ENCODE measurements around the gene UTP18. TPM values are rescaled to one million over a fixed set of nuclear protein-coding genes. Genes with fewer than 3 reads are reported as not detected.

The UTP18 gene
- total and polyA plus RNA-seq, 2 donors (not counting 1 experiment from before 2014, with no cell fraction given) = 27.9 to 29.2 TPM

DNA sequence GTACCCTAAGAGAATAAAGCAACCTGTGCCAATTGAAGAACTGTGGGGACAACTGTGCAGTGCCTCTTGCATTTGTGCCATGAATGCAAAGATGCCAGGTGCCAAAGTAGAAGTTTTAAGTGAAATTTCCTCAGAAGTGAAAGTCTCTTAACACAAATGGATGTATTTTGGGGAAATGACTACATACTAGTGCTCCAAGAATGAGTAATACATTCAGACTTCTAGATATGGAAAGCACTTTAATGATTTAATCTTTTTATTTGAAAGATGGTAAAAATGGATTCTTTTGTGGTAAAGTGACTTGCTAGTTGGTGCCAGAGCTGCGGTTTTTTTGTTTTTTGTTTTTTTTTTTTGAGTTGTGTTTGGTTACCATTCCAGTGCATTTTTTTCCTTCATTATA lies 15.0 kb downstream of the UTP18 start:
- Histone ChIP-seq H2AFZ (ENCODE audit: low read length) (no peak overlapping the region), H3K4me2 (ENCODE audit: extremely low read depth, insufficient read depth, low read length) (peak overlapping the region; percentile 66), H3K9me3 (ENCODE audit: control insufficient read depth, insufficient read depth, low read depth, low read length) (no peaks in the 10 kb centered on the region), H3K27me3 (ENCODE audit: control insufficient read depth, insufficient read depth, low read length) (no peaks in the 10 kb centered on the region), H3K36me3 (ENCODE audit: control insufficient read depth, insufficient read depth, low read length) (peaks cover 15% of the 10 kb centered on the region), H3K9ac (ENCODE audit: insufficient read depth, low read length) (no peak overlapping the region), H3K79me2 (ENCODE audit: control insufficient read depth, insufficient read depth, low read length) (peaks cover 4% of the 10 kb centered on the region), H4K20me1 (ENCODE audit: control insufficient read depth, extremely low read depth, insufficient read depth, low read length) (no peaks in the 10 kb centered on the region), H3K4me3 (replicated peaks in 1 of 4; ENCODE audit: control extremely low read depth in 1 of 4, insufficient read depth in 1 of 4, low read depth in 3 of 4, low read length in 4 of 4) (no peak overlapping the region), H3K4me1 (ENCODE audit: control insufficient read depth, extremely low read depth, insufficient read depth, low read length) (peaks cover 8% of the 10 kb centered on the region), H3K27ac (ENCODE audit: insufficient read depth, low read length) (peak overlapping the region; percentile 66)
- peak; percentile 42 to 87 for DNase-seq (ENCODE audit: low read depth in 2 of 2)
- TF ChIP-seq, protein P1, sequence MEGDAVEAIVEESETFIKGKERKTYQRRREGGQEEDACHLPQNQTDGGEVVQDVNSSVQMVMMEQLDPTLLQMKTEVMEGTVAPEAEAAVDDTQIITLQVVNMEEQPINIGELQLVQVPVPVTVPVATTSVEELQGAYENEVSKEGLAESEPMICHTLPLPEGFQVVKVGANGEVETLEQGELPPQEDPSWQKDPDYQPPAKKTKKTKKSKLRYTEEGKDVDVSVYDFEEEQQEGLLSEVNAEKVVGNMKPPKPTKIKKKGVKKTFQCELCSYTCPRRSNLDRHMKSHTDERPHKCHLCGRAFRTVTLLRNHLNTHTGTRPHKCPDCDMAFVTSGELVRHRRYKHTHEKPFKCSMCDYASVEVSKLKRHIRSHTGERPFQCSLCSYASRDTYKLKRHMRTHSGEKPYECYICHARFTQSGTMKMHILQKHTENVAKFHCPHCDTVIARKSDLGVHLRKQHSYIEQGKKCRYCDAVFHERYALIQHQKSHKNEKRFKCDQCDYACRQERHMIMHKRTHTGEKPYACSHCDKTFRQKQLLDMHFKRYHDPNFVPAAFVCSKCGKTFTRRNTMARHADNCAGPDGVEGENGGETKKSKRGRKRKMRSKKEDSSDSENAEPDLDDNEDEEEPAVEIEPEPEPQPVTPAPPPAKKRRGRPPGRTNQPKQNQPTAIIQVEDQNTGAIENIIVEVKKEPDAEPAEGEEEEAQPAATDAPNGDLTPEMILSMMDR (conservative IDR thresholded peaks at IDR 0.05 in 1 of 2, IDR thresholded peaks at IDR 0.05 in 1 of 2; ENCODE audit: low read depth in 1 of 2, low read length in 2 of 2) = no peak
- TF ChIP-seq EZH2 (IDR thresholded peaks at IDR 0.05; ENCODE audit: low read length, missing control alignments) = no peak

DNA sequence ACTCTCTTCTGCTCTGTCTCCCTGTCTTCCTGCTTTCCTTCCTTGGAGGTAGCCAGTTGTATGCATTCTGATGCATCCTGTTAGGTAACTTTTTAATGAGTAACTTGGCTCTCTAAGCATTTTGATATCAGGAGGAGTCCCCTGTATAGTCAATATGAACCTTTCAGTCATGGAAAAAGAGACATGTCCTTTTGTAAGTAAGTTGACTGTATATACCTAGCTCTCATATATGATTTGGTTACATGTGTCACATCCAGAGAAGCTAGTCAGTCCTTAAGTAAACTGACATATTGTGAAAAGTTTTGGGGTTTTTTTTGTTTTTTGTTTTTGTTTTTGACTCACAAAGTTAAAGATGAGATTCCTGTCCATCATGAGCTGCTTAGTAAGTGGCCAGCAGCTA lies 18.8 kb downstream of the UTP18 start:
- H4K20me1 ChIP-seq (ENCODE audit: control insufficient read depth, extremely low read depth, insufficient read depth, low read length) = no peaks in the 10 kb centered on the region
- H2AFZ ChIP-seq (ENCODE audit: low read length) = no peak overlapping the region
- H3K27me3 ChIP-seq (ENCODE audit: control insufficient read depth, insufficient read depth, low read length) = no peaks in the 10 kb centered on the region
- H3K4me2 ChIP-seq (ENCODE audit: extremely low read depth, insufficient read depth, low read length) = no peak overlapping the region
- H3K27ac ChIP-seq (ENCODE audit: insufficient read depth, low read length) = no peak overlapping the region
- peaks cover 13% of the 10 kb centered on the region for H3K36me3 ChIP-seq (ENCODE audit: control insufficient read depth, insufficient read depth, low read length)
- H3K79me2 ChIP-seq (ENCODE audit: control insufficient read depth, insufficient read depth, low read length) = no peaks in the 10 kb centered on the region
- H3K4me1 ChIP-seq (ENCODE audit: control insufficient read depth, extremely low read depth, insufficient read depth, low read length) = peaks cover 5% of the 10 kb centered on the region
- H3K4me3 ChIP-seq (replicated peaks in 1 of 4; ENCODE audit: control extremely low read depth in 1 of 4, insufficient read depth in 1 of 4, low read depth in 3 of 4, low read length in 4 of 4) = no peak overlapping the region
- H3K9me3 ChIP-seq (ENCODE audit: control insufficient read depth, insufficient read depth, low read depth, low read length) = no peaks in the 10 kb centered on the region
- no peak overlapping the region for H3K9ac ChIP-seq (ENCODE audit: insufficient read depth, low read length)
- TF ChIP-seq, protein P1 (conservative IDR thresholded peaks at IDR 0.05 in 1 of 2, IDR thresholded peaks at IDR 0.05 in 1 of 2; ENCODE audit: low read depth in 1 of 2, low read length in 2 of 2) = no peak
- TF ChIP-seq EZH2 (IDR thresholded peaks at IDR 0.05; ENCODE audit: low read length, missing control alignments) = no peak
- DNase-seq (ENCODE audit: low read depth in 2 of 2) = no peak

DNA sequence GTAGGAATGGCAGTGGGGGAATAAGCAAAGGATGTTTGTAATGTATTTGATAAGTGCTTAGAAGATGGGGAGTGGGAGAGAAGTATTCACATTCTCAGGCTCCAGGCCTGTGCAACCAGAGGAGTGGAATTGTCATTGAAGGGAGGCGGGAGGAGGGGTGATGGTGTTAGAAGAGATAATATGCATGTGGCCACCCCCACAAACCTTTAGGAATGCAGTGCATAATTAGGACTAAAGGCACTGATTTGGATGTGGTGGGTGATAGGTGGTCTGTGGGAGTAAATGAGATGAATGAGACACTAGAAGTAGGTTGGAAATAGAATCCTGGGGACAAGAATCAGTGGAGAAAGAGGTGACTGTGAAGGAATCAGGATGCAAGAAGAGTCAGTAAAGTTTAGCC lies 27.1 kb downstream of the UTP18 start:
- H2AFZ ChIP-seq (ENCODE audit: low read length) = no peak overlapping the region
- DNase-seq (ENCODE audit: low read depth in 2 of 2) = no peak
- no peaks in the 10 kb centered on the region for H3K4me1 ChIP-seq (ENCODE audit: control insufficient read depth, extremely low read depth, insufficient read depth, low read length)
- no peaks in the 10 kb centered on the region for H4K20me1 ChIP-seq (ENCODE audit: control insufficient read depth, extremely low read depth, insufficient read depth, low read length)
- H3K9ac ChIP-seq (ENCODE audit: insufficient read depth, low read length) = no peak overlapping the region
- H3K9me3 ChIP-seq (ENCODE audit: control insufficient read depth, insufficient read depth, low read depth, low read length) = no peaks in the 10 kb centered on the region
- peaks cover 7% of the 10 kb centered on the region for H3K36me3 ChIP-seq (ENCODE audit: control insufficient read depth, insufficient read depth, low read length)
- H3K4me2 ChIP-seq (ENCODE audit: extremely low read depth, insufficient read depth, low read length) = no peak overlapping the region
- TF ChIP-seq EZH2 (IDR thresholded peaks at IDR 0.05; ENCODE audit: low read length, missing control alignments) = no peak
- TF ChIP-seq, protein P1 (conservative IDR thresholded peaks at IDR 0.05 in 1 of 2, IDR thresholded peaks at IDR 0.05 in 1 of 2; ENCODE audit: low read depth in 1 of 2, low read length in 2 of 2) = no peak
- no peaks in the 10 kb centered on the region for H3K27me3 ChIP-seq (ENCODE audit: control insufficient read depth, insufficient read depth, low read length)
- H3K79me2 ChIP-seq (ENCODE audit: control insufficient read depth, insufficient read depth, low read length) = no peaks in the 10 kb centered on the region
- no peak overlapping the region for H3K27ac ChIP-seq (ENCODE audit: insufficient read depth, low read length)
- H3K4me3 ChIP-seq (replicated peaks in 1 of 4; ENCODE audit: control extremely low read depth in 1 of 4, insufficient read depth in 1 of 4, low read depth in 3 of 4, low read length in 4 of 4) = no peak overlapping the region
